Stimulated activated naive CD4-positive, alpha-beta T cell treated with Interleukin-2 at 50 U/mL for 16 hours (primary cell): ENCODE results near the gene RGS2.

Source experiments
- DNase-seq: peaks from one replicate; lab custom pipeline; 2025; lab: John Stamatoyannopoulos, UW

Gene RGS2

GRCh38 chr1:192830595-192831246 lies 21.9 kb downstream of the RGS2 start:
- DNase-seq: no peak

- DNase-seq: no peak
Observed at GRCh38 chr1:192831706-192832355, 23.0 kb downstream of the RGS2 start.

GRCh38 chr1:192832492-192832891 lies 23.7 kb downstream of the RGS2 start:
- DNase-seq: no peak

- no peak for DNase-seq
Observed at GRCh38 chr1:192835116-192835515, 26.3 kb downstream of the RGS2 start.

- DNase-seq: no peak
Observed at GRCh38 chr1:192839162-192840066, 30.6 kb downstream of the RGS2 start.

GRCh38 chr1:192844360-192844759 lies 35.5 kb downstream of the RGS2 start:
- DNase-seq: no peak

- DNase-seq: no peak
Observed at GRCh38 chr1:192846950-192847349, 38.1 kb downstream of the RGS2 start.

GRCh38 chr1:192849011-192849410 lies 40.2 kb downstream of the RGS2 start:
- no peak for DNase-seq

- DNase-seq: no peak
Observed at GRCh38 chr1:192849442-192849841, 40.6 kb downstream of the RGS2 start.

- no peak for DNase-seq
Observed at GRCh38 chr1:192852001-192852947, 43.4 kb downstream of the RGS2 start.

- no peak for DNase-seq
Observed at GRCh38 chr1:192858456-192858855, 49.6 kb downstream of the RGS2 start.

GRCh38 chr1:192859808-192860207 lies 51.0 kb downstream of the RGS2 start:
- DNase-seq: no peak

- no peak for DNase-seq
Observed at GRCh38 chr1:192860478-192861185, 51.8 kb downstream of the RGS2 start.

- no peak for DNase-seq
Observed at GRCh38 chr1:192861860-192862259, 53.0 kb downstream of the RGS2 start.
